HPDE6-E6E7 (cell line): ENCODE results near the gene ARMC5.
"Not testable (repeated sequence)": the region's sequence is repeated elsewhere in the genome, so short reads cannot be mapped to it uniquely, and the experiment has no call there.

Experiments used
- DNase-seq: peaks from one replicate; pipeline ENCODE4 v3.0.0; 2011; ENCODE audit warnings: missing footprints; ENCODE audit errors: extremely low spot score

The ARMC5 gene, protein sequence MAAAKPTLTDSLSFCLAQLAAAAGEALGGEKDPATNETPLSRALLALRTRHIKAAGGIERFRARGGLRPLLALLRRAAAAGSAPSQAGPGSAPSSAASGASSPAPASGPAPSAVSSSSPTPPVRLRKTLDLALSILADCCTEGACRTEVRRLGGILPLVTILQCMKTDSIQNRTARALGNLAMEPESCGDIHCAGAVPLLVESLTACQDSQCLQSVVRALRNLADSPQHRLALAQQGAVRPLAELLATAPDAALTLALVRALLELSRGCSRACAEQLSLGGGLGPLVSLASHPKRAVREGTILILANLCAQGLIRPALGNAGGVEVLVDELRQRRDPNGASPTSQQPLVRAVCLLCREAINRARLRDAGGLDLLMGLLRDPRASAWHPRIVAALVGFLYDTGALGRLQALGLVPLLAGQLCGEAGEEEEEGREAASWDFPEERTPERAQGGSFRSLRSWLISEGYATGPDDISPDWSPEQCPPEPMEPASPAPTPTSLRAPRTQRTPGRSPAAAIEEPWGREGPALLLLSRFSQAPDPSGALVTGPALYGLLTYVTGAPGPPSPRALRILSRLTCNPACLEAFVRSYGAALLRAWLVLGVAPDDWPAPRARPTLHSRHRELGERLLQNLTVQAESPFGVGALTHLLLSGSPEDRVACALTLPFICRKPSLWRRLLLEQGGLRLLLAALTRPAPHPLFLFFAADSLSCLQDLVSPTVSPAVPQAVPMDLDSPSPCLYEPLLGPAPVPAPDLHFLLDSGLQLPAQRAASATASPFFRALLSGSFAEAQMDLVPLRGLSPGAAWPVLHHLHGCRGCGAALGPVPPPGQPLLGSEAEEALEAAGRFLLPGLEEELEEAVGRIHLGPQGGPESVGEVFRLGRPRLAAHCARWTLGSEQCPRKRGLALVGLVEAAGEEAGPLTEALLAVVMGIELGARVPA

DNA sequence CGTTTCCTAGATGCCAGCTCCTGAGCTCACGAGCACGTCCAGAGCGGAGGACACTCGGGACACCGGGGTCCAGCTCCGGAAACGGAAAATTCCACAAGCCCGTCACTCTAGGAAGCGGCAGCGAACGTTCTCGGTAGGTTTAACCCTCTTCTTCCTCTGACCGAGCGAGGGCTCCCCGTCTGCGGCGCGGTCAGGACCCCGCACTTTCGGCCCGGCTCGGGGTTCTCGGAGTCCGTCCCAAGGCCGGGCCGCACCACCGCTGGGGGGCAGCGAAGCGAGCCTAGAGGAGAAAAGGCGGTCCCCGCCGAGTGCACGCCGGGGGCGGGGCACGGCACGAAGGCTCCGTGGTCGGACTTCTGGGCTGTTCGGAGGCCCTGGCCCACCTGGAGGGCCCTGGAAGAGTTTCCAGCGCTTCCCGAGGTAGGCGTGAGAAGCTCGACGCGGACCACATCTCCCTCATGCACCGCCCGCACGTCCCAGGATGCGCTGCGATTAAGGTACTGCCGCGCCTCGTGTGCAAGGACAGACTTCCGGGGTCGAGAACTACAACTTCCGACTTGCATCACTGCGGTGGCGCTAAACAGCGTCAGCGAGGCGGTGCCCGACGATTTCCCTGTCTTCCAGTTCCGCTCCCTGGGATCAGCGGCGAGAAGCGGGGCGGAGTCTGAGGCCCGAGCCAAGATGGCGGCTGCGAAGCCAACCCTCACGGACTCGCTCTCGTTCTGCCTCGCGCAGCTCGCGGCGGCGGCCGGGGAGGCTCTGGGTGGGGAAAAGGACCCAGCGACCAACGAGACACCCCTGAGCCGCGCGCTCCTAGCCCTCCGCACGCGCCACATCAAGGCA lies at the start of gene ARMC5:
Gene ARMC5 (plus strand): TSS at position 658 of the 843 bp plus-strand sequence. CDS start 24 bp downstream, at position 682.
- DNase-seq, result peak; percentile 80

DNA sequence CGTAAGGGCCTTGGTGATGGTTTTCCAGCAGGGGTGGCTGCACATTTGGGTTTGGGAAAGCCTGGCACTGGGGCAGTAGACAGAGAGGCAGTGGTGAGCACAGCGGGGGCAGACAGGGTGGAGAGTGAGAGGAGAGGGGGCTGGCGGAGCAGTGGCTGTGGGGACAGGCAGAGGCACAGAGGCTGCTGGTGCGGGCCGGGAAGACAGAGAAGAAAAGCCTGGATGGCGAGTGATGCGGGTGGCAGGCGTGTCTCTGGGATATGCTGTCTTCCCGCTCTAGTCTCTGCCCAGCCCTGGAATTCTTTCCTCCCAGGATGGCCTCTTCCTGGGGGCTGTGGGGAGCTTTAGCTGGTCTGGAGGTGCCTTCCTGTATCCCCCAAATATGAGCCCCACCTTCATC lies 49.2 kb upstream of the ARMC5 start:
- DNase-seq, result no peak

DNA sequence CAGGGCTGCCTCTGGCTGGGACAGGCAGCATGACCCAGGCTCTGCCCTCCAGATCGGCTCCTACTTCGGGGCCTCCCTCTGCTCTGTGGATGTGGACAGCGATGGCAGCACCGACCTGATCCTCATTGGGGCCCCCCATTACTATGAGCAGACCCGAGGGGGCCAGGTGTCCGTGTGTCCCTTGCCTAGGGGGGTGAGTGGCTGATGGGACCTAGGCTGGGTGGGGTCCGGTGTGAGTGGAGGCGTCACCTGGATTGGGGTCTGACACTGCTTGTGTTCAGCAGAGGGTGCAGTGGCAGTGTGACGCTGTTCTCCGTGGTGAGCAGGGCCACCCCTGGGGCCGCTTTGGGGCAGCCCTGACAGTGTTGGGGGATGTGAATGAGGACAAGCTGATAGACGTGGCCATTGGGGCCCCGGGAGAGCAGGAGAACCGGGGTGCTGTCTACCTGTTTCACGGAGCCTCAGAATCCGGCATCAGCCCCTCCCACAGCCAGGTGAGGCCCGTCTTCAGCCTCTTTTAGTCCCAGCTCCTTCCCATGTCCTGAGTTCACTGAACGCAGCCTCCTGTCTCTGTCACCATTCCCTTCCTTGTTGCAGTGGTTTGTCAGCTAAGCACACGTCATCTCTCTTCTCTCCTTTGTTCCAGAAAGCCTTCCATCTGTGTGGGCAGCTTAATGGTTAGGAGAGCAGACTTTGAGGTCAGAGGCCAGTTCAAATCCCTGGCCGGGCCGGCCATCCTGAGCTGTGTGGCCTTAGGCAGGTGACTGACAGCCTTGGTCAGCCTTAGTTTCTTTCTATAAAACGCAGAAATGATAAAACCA lies 48.1 kb upstream of the ARMC5 start:
- no peak for DNase-seq

DNA sequence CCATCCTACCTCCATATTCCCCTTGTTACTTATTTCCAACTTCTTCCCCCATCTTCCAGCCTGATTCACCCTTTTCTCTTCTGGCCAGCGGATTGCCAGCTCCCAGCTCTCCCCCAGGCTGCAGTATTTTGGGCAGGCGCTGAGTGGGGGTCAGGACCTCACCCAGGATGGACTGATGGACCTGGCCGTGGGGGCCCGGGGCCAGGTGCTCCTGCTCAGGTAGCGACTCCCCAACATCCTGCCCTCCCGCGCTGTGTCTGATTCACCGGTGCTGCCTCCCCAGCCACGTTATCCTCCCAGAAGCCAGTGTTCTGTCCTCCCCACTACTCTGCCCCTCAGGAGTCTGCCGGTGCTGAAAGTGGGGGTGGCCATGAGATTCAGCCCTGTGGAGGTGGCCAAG lies 46.6 kb upstream of the ARMC5 start:
- DNase-seq, result no peak

DNA sequence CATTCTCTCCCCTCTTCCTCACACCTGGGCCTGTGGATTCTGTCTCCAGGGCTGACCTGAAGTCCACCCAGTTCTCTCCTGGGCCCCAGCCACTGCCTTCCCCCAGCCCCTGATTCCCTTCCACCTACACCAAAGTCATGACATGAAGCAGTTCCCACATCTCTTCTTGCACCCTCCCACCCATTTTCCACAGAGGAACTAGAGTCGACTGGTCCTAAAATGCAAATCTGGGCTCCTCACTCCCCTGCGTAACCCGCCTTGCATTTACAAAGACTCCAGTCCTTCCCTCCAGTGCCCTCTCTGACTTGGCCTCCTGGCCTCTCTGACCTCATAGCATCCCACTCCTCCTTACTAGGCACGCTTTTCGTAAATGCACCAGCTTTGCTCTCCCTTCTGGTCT lies 45.9 kb upstream of the ARMC5 start:
- no peak for DNase-seq

DNA sequence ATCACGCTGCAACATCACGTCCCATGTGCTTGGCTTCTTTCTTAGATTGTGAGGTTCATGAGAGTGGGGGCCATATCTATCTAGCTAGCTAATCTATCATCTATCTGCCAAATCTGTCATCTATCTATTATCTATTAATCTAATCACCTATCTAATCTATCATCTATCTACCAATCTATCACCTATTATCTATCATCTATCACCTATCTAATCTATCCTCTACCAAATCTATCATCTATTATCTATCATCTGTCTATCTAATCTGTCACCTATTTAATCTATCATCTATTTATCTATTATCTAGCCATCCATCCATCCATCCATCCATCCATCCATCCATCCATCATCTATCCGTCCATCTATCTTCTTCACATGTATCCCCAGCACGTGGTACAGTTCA lies 45.4 kb upstream of the ARMC5 start:
- DNase-seq, result no peak

DNA sequence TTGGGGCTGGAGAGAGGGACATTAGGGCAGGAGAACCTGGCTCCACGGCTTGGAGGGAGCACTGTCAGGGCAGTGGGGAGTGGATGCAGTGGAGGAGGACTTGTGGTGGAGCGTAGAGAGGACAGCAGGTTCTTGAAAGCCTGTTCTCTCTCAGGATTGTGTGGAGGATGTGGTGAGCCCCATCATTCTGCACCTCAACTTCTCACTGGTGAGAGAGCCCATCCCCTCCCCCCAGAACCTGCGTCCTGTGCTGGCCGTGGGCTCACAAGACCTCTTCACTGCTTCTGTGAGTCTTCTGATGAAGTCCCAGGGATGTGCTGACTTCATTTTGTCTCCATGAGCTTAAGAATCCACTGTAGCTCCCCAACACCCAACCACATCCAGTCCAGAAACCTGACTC lies 44.6 kb upstream of the ARMC5 start:
- DNase-seq, result no peak

DNA sequence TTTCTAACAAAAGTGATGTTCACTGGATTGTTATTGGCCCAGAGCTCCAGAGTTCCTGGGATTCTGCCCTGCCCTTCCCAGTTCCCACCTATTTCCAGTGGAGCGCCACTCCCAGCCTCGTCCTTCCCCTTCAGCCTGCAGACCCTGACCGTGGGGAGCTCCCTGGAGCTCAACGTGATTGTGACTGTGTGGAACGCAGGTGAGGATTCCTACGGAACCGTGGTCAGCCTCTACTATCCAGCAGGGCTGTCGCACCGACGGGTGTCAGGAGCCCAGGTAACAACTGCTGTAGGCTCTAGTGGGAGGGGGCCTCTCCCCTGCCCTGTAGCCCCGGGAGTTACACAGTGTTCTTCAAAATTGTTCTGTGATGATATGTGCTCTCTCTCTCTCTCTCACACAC lies 42.9 kb upstream of the ARMC5 start:
- no peak for DNase-seq

DNA sequence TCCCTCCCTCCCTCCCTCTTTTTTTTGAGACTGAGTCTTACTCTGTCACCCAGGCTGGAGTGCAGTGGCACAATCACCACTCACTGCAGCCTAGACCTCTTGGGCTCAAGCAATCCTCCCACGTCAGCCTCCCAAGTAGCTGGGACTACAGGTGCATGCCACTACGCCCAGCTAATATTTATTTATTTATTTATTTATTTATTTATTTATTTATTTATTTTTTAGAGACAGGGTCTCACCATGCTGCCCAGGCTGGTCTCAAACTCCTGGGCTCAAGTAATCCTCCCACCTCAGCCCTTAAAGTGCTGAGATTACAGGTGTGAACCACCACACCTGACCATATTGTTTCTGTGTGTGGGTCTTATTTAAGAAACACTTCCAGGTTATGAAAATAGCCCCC lies 42.3 kb upstream of the ARMC5 start:
- DNase-seq, result not testable (repeated sequence)

DNA sequence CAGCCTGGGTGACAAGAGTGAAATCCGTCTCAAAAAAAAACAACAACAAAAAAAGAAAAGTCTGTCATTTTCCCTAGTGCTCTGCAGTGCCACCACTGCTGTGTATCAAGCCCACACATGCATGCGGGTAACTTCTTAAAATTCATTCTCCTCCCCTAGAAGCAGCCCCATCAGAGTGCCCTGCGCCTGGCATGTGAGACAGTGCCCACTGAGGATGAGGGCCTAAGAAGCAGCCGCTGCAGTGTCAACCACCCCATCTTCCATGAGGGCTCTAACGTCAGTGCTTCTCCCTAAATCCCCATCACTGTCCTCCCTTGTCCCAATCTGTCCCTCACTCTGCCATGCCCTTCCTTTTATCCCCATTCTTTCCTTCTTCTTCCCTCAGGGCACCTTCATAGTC lies 41.4 kb upstream of the ARMC5 start:
- no peak for DNase-seq

DNA sequence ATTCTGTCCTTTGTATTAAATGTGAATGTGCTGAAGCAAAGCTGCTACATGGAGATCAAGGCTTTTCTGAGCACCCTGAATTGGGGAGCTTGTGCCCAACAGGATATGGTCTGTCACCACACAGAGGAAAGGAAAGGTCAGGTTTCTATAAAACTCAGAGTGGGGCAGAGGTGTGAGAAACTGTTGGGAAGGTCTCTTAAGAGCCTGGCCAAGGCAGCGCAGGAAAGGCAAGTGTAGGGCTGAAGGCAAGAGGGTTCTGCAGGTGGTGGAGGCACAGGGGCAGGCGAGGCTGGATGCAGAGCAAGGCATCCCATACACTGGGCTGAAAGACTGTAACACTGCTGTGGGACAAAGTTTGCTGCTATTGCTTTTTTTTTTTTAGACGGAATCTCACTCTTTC lies 39.3 kb upstream of the ARMC5 start:
- DNase-seq, result no peak

DNA sequence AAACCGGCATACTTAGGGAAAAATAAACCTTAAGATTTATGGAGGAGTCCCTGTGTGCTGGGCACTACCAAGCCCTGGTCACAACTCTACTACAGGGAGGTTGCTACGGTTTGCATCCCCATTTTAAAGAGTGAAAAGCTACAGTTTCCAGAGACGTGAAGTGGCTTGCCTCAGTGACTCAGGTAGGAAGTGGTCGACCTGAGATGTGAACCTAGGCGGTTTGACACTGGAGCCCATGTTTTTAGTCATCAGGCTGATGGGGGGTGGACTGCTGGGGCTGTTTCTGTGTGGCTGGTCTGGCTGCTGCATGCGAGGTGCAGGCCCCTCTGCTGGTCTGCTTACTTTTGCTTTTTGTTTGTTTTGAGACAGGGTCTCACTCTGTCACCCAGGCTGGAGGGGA lies 37.7 kb upstream of the ARMC5 start:
- no peak for DNase-seq

DNA sequence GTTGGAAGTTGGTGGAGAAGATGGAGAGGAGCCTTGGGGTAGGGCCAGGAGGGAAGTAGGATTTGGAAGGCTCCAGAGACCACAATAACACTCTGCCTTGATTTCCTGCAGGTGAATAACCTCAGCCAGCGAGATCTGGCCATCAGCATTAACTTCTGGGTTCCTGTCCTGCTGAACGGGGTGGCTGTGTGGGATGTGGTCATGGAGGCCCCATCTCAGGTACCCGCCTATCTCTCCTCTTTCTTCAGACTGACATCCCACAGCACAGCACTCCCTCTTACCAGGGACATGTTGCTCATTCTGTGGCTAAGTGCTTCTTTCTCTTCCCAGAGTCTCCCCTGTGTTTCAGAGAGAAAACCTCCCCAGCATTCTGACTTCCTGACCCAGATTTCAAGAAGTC lies 36.1 kb upstream of the ARMC5 start:
- DNase-seq, result no peak

DNA sequence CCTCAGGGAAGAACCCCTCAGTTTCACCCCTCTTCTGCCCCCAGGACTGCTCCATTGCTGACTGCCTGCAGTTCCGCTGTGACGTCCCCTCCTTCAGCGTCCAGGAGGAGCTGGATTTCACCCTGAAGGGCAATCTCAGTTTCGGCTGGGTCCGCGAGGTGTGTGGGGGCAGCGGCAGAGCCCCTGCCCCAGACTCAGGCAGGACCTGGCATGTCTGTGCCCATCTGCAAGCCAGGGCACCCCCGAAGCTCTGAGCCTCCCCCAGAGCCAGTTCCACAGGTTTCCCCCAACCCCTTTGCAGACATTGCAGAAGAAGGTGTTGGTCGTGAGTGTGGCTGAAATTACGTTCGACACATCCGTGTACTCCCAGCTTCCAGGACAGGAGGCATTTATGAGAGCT lies 35.5 kb upstream of the ARMC5 start:
- DNase-seq, result no peak

DNA sequence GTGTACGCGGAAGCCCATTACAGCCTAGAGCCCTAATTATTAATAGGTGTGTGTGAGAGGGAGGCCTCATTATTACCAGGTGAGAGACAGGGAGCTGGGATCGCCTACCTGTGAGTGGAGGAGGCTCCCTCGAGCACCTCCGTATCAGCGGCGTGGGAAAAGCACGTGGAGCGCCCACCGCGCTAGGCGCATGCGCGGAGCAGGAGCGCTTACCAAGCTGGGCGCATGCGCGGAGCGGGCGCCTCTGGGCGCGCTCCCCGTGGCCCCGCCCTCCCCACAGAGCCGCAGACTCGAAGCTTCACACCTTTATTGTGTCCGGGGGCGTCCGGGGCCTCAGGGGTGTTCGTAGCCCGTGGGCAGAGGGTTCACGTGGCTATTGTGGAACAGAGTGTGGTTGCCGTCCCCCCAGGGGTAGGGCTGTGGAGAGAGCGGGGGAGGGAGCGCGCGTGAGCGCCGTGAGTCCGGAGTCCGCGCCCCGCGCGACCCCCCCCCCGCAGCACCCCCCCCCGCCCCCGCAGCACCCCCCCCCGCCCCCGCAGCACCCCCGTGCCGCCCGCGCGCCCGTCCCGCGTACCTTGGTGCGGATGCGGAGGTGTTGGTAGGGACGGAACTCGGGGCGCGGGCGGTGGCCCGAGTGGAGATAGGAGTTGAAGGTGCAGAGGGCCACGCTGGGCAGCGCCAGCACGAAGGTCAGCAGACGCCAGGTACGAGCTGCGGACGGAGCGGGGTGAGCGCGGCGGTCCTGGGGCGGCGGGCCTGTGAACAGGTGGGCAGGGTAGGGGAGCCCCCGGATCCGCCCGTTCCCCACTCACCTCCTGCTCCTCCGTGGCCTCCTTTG lies 31.6 kb upstream of the ARMC5 start:
- peak; percentile 60 for DNase-seq

DNA sequence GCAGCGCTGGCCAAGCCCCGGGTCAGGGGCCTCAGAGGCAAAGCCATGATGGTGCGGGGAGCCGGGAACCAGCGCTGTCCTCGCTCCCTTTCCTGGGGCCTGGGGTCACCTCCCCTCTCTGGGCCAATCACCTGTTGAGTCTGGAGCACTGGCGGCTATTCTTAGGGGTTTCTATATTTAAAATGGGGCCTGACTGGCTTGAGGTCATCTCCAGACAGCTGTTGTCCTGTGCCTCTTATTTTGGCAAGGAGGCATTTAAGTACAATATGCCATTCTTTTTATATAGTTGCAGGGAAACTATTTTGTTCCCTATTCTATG lies 31.1 kb upstream of the ARMC5 start, which contains the start of gene COX6A2:
Gene COX6A2 (minus strand): TSS at position 82 of the 319 bp plus-strand sequence. CDS start 35 bp downstream, at position 47.
- DNase-seq, result no peak

DNA sequence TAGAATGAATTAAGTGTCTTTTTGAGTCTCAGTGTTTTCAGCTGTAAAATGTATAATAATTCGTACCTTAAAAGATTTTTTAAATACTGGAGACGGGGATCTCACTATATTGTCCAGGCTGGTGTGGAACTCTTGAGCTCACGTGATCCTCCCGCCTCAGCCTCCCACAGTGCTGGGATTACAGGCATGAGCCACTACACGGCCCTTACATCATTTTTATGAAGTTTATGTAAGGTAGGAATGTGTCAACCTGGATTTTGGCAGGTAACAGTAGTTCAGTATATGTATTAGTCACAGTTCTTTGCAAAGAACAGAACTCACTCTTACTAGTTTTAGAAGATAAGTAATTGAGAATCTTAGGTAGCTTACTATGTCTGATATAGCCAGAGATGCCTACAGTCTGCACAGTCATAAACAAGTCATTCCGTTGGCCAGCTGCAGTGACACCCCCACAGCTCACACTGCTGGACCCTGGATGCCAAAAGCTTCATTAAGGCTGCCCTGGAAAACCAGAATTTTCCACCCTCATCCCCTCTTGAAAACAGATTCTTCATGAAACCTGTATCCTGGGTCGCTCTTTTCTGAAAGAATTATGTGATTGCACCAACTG lies 30.6 kb upstream of the ARMC5 start:
- DNase-seq, result no peak

DNA sequence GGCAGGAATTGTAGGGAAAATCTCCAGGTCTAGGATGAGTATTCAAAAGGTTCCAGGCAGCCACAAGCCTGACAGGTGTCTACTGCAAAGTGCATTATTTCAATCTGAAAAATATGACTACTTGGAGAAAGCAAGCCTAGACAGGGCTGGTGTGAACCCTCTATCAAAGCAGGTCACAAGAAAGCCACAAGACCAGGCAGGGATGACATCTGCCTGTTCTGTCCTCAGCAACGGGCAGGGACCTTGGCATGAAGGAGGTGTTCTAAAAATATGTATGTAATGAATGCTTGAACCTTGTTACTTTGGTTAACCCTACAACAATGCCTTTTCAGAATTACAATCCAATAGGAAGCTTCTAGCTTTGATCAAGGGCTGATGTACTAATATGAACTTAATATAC lies 30.0 kb upstream of the ARMC5 start:
- DNase-seq, result no peak

DNA sequence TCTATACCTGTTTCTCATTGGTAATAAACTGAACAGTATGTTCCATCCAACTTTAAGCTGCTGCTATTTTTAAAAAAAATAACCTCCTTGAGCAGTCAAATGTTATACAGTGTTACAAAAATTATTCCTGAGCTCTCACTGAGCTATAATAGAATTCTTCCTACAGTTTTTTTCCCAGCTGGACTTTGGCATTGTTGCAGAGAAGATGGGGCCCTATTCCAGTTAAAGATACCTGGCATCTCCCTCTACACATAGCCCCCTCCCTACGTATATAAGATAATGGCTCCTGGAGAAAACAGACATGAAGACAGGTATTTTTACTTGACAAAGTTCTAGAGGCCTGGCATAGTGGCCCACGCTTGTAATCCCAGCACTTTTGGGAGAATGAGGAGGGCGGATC lies 29.5 kb upstream of the ARMC5 start:
- DNase-seq, result no peak
